Common myeloid progenitor, CD34-positive (primary cell): ENCODE data around the gene NCAN.

Experiments used
- CTCF ChIA-PET: fragments of 350-600 bp; sonication (Branson Sonifier 250); formaldehyde crosslinking; loops from one replicate; lab custom pipeline; 2021; ENCODE audit warnings: antibody characterized with exemption; lab: Charles Lee
- POLR2A ChIA-PET: fragments of 350-600 bp; sonication (Branson Sonifier 250); formaldehyde crosslinking; loops from one replicate; lab custom pipeline; 2021; ENCODE audit warnings: antibody characterized with exemption; lab: Charles Lee
- DNase-seq, 3 donors: peaks; one replicate each; pipeline versions ENCODE4 v3.0.0 to v3.0.0-alpha.2; 2013
- H3K27ac ChIP-seq, 2 experiments: 1 replicate in 1 of 2; 2 replicates in 1 of 2; pipeline ENCODE4 v1.7.0; 2013; ENCODE audit warnings: inconsistent platforms in 2 of 2, low read length in 2 of 2, mild to moderate bottlenecking in 2 of 2, low read depth in 1 of 2, moderate library complexity in 1 of 2; ENCODE audit not compliant: severe bottlenecking in 2 of 2, insufficient read depth in 1 of 2, poor library complexity in 1 of 2
- H3K27me3 ChIP-seq, 5 experiments: replicated peaks in 2 of 5; 1 replicate in 3 of 5; 2 replicates in 2 of 5; pipeline versions ENCODE4 v1.6.1 to v1.7.0; 2013; ENCODE audit warnings: low read length in 4 of 5, mild to moderate bottlenecking in 2 of 5, moderate library complexity in 2 of 5, inconsistent platforms in 1 of 5; ENCODE audit not compliant: insufficient read depth in 5 of 5, control insufficient read depth in 4 of 5
- H3K36me3 ChIP-seq, 4 experiments: 1 replicate in 2 of 4; 2 replicates in 2 of 4; pipeline versions ENCODE4 v1.6.1 to v1.7.0; 2013; ENCODE audit warnings: low read length in 3 of 4, control low read depth in 1 of 4, mild to moderate bottlenecking in 1 of 4; ENCODE audit not compliant: control insufficient read depth in 4 of 4, insufficient read depth in 4 of 4
- H3K4me1 ChIP-seq, 4 experiments: 1 replicate in 3 of 4; 2 replicates in 1 of 4; pipeline versions ENCODE4 v1.6.1 to v1.7.1; 2013; ENCODE audit warnings: low read length in 3 of 4, mild to moderate bottlenecking in 3 of 4, control low read depth in 1 of 4, inconsistent platforms in 1 of 4, moderate library complexity in 1 of 4; ENCODE audit not compliant: control insufficient read depth in 4 of 4, insufficient read depth in 4 of 4; ENCODE audit errors: control extremely low read depth in 1 of 4
- H3K4me3 ChIP-seq, 7 experiments: 1 replicate in 4 of 7; 2 replicates in 3 of 7; pipeline versions ENCODE4 v1.5.1 to v1.7.0; 2013; ENCODE audit warnings: mild to moderate bottlenecking in 7 of 7, low read length in 6 of 7, moderate library complexity in 6 of 7, inconsistent platforms in 2 of 7, low read depth in 2 of 7, control low read depth in 1 of 7; ENCODE audit not compliant: insufficient read depth in 4 of 7, control insufficient read depth in 1 of 7; ENCODE audit errors: extremely low read depth in 1 of 7
- H3K9me3 ChIP-seq, 5 experiments: 1 replicate in 4 of 5; 2 replicates in 1 of 5; pipeline versions ENCODE4 v1.6.1 to v1.7.1; 2013; ENCODE audit warnings: low read length in 4 of 5, mild to moderate bottlenecking in 2 of 5, inconsistent platforms in 1 of 5, low read depth in 1 of 5, moderate library complexity in 1 of 5; ENCODE audit not compliant: control insufficient read depth in 4 of 5, insufficient read depth in 2 of 5; ENCODE audit errors: control extremely low read depth in 1 of 5
- WGBS: methylation state at CpG from one replicate; pipeline ENCODE4 v1.1.5; 2013; ENCODE audit not compliant: insufficient coverage; 5-methylcytosine and 5-hydroxymethylcytosine counted together

NCAN gene

GRCh38 chr19:19268453-19269385 lies 57.0 kb downstream of the NCAN start:
- WGBS: 92% methylated on average over 9 of the region's 10 CpGs
- no peak for DNase-seq
- CTCF ChIA-PET: no interaction called here
- H3K4me3 ChIP-seq: no peak overlapping the region
- H3K9me3 ChIP-seq: no peaks in the 10 kb centered on the region
- no peak overlapping the region for H3K27ac ChIP-seq
- H3K4me1 ChIP-seq: peaks cover 0 to 4% (median 2%) of the 10 kb centered on the region in 4 experiments
- POLR2A ChIA-PET: no interaction called here
- H3K27me3 ChIP-seq: peaks cover 0 to 48% (median 9%) of the 10 kb centered on the region in 5 experiments
- no peaks in the 10 kb centered on the region for H3K36me3 ChIP-seq

GRCh38 chr19:19269952-19270694 lies 58.4 kb downstream of the NCAN start:
- Histone ChIP-seq H3K36me3 (peaks cover 0 to 5% (median under 1%) of the 10 kb centered on the region in 4 experiments), H3K27ac (no peak overlapping the region), H3K4me1 (peaks cover 0 to 4% (median 2%) of the 10 kb centered on the region in 4 experiments), H3K27me3 (peaks cover 0 to 50% (median 10%) of the 10 kb centered on the region in 5 experiments), H3K9me3 (no peaks in the 10 kb centered on the region), H3K4me3 (no peak overlapping the region)
- CTCF ChIA-PET: no interaction called here
- DNase-seq: no peak
- POLR2A ChIA-PET: no interaction called here
- 83% methylated on average over 12 of the region's 18 CpGs for WGBS

DNA sequence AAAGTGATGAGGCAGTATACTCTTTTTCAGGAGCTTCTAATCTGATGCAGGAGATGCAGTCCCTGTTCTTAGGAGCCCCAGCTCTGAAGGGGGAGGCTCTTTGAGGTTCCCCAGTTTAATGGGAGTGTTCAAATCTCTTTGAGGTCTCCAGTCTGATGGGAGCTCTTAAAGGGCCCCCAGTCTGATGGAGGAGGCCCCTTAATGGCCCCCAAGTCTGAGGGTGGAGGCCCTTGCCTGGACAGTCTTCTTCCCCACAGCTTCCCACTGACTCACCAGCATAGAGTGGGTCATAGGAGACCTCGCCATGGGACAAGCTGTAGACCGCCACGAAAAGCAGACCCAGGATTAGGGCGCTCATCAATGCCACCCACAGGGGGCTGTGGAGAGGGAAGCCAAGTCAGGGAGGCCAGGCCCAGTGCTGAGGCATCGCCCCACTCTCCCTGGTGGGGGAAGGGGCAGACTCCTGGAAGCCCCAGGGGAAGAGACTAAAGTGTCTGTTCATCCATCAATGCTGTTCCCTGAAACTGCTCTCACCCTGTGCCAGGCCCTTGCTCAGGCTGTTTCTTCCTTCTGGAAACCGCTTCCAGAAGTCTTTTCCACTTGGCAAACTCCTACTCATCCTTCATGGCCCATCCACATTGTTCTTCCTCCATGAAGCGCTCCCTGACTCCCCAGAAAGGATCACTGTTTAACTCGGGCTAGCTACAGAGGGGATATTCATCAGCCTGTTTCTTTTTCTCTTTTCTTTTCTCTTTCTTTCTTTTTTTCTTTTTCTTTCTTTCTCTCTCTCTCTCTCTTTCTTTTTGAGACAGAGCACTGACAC lies 59.2 kb downstream of the NCAN start:
- Histone ChIP-seq H3K36me3 (peaks cover 0 to 11% (median 7%) of the 10 kb centered on the region in 4 experiments), H3K9me3 (no peaks in the 10 kb centered on the region), H3K27me3 (peaks cover 0 to 58% (median 10%) of the 10 kb centered on the region in 5 experiments), H3K4me1 (peaks cover 0 to 4% (median 2%) of the 10 kb centered on the region in 4 experiments), H3K4me3 (no peak overlapping the region), H3K27ac (no peak overlapping the region)
- WGBS: 97% methylated on average over 7 of the region's 8 CpGs
- ChIA-PET CTCF (no interaction called here), POLR2A (no interaction called here)
- DNase-seq: no peak

DNA sequence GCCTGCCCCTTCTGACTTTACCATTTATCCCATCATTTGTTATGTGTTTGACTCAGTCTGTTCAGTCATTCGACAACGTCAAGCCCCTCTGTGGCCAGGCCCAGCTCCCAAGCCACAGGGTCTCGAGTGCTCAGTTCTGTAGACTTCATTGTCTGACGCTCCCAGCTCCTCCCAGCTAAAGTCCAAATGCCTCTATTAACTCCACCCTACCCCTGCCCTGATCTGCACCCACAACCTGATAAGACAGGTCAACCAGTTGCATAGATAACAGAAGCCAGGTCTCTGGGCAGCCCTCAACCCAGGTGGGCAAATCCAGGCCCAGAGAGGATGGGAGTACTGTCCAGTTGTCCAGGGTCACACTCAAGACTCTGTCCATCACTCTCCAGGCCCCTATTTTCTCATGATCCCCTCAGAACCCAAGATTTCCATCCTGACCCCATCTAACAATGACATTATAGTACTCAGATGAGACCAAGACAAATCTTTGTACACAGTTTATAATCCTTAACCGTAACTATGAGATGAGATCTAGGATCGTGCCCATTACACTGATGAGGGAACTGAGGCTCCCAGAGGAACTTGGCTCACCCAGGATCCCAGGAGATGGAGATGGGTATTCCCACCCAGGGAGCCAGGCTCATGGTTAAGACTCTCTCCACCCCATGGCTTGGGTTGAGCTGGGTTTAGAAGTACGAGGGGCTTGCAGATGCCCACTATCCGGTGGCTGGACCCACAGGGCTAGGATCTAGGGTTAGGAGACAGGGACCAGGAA lies 60.3 kb downstream of the NCAN start:
- no peak overlapping the region for H3K4me3 ChIP-seq
- POLR2A ChIA-PET: no interaction called here
- H3K9me3 ChIP-seq: no peaks in the 10 kb centered on the region
- H3K4me1 ChIP-seq: peaks cover 0 to 4% (median 2%) of the 10 kb centered on the region in 4 experiments
- peaks cover 0 to 58% (median 10%) of the 10 kb centered on the region in 5 experiments for H3K27me3 ChIP-seq
- CTCF ChIA-PET: no interaction called here
- 93% methylated on average over 7 of the region's 8 CpGs for WGBS
- no peak overlapping the region for H3K27ac ChIP-seq
- H3K36me3 ChIP-seq: peaks cover 0 to 20% (median 12%) of the 10 kb centered on the region in 4 experiments
- no peak for DNase-seq

- no peak overlapping the region for H3K27ac ChIP-seq
- H3K4me3 ChIP-seq: no peak overlapping the region
- DNase-seq: no peak
- WGBS: 91% methylated on average over 6 of the region's 8 CpGs
- H3K4me1 ChIP-seq: peaks cover 0 to 4% (median 2%) of the 10 kb centered on the region in 4 experiments
- H3K9me3 ChIP-seq: no peaks in the 10 kb centered on the region
- ChIA-PET POLR2A (no interaction called here), CTCF (interaction anchor here (1.3 kb wide), 1 partner anchor 19 kb away, joined by 3 read pairs; no protein-coding TSS in a partner anchor)
- peaks cover 0 to 58% (median 10%) of the 10 kb centered on the region in 5 experiments for H3K27me3 ChIP-seq
- H3K36me3 ChIP-seq: peaks cover 0 to 40% (median 32%) of the 10 kb centered on the region in 4 experiments
These were observed 62.4 kb downstream of the NCAN start for GRCh38 chr19:19274146-19274545.
